Panc1 (cell line): Measurements from ENCODE around the gene NELFB. TPM values are rescaled to one million over a fixed set of nuclear protein-coding genes. Genes with fewer than 3 reads are reported as not detected.

Source experiments
- ATAC-seq: fragments of 200-7000 bp; cut with Tn5 transposase; 2 replicates; pipeline ENCODE4 v1.9.1; 2020; ENCODE audit warnings: mild to moderate bottlenecking, moderate library complexity
- BruUV-seq: library from RNA; stranded (reverse); fragments of 400-500 nt; replicated peaks from 2 replicates; lab custom pipeline; 2021; lab: Mats Ljungman, UMichigan
- CTCF ChIA-PET: fragments of 300-600 bp; sonication (Branson Sonifier 250); formaldehyde crosslinking; loops from one replicate; lab custom pipeline; 2022; ENCODE audit warnings: antibody characterized with exemption; lab: Charles Lee
- POLR2A ChIA-PET: fragments of 300-600 bp; sonication (Branson Sonifier 250); formaldehyde crosslinking; loops from one replicate; lab custom pipeline; 2022; ENCODE audit warnings: antibody characterized with exemption; lab: Charles Lee
- DNase-seq: peaks from one replicate; pipeline ENCODE4 v3.0.0-alpha.2; 2010; ENCODE audit warnings: low read depth, low spot score
- H3K27ac ChIP-seq: 2 replicates; pipeline ENCODE4 v1.5.1; 2011; ENCODE audit warnings: mild to moderate bottlenecking, low read length, inconsistent platforms
- H3K27me3 ChIP-seq: fragments of 200-500 bp; sonication (Bioruptor generic); 2 replicates; pipeline ENCODE4 v1.6.0; 2014; ENCODE audit warnings: low read length, inconsistent platforms; ENCODE audit not compliant: control insufficient read depth, insufficient read depth
- H3K36me3 ChIP-seq: fragments of 200-500 bp; sonication (Bioruptor generic); 2 replicates; pipeline ENCODE4 v1.5.1; 2014; ENCODE audit warnings: inconsistent platforms, mild to moderate bottlenecking, low read length, moderate library complexity; ENCODE audit not compliant: control insufficient read depth, insufficient read depth
- H3K4me1 ChIP-seq: 2 replicates; pipeline ENCODE4 v1.5.1; 2011; ENCODE audit warnings: inconsistent platforms, mild to moderate bottlenecking, low read length, moderate library complexity; ENCODE audit not compliant: control insufficient read depth, insufficient read depth
- H3K4me3 ChIP-seq, 2 experiments: 2 replicates each; pipeline ENCODE4 v1.5.1; 2011 to 2012; ENCODE audit warnings: low read depth in 2 of 2, low read length in 2 of 2, mild to moderate bottlenecking in 2 of 2, inconsistent platforms in 1 of 2, moderate library complexity in 1 of 2
- H3K9me3 ChIP-seq: fragments of 200-500 bp; sonication (Bioruptor generic); 2 replicates; pipeline ENCODE4 v1.5.1; 2014; ENCODE audit warnings: low read depth, mild to moderate bottlenecking, inconsistent platforms, low read length, moderate library complexity; ENCODE audit not compliant: control insufficient read depth, insufficient read depth
- CTCF ChIP-seq: fragments of 450-650 bp; IDR thresholded peaks from 2 replicates; pipeline ENCODE4 v1.5.1; 2017; ENCODE audit warnings: mild to moderate bottlenecking
- POLR2AphosphoS5 ChIP-seq: IDR thresholded peaks from 2 replicates; pipeline ENCODE4 v1.6.1; 2012; ENCODE audit warnings: mild to moderate bottlenecking, low read depth, low read length, moderate library complexity
- REST ChIP-seq, 2 experiments: IDR thresholded peaks; 2 replicates each; pipeline ENCODE4 v1.6.1; 2011 to 2012; ENCODE audit warnings: low read depth in 2 of 2, control low read depth in 1 of 2, low read length in 1 of 2, mild to moderate bottlenecking in 1 of 2, moderate library complexity in 1 of 2; ENCODE audit not compliant: insufficient read depth in 1 of 2
- SIN3A ChIP-seq: IDR thresholded peaks from 2 replicates; pipeline ENCODE4 v1.6.1; 2012; ENCODE audit warnings: low read depth, mild to moderate bottlenecking, low read length, moderate library complexity, borderline replicate concordance; ENCODE audit not compliant: insufficient read depth
- TCF7L2 ChIP-seq: IDR thresholded peaks from 2 replicates; pipeline ENCODE4 v1.6.1; 2011; ENCODE audit warnings: mild to moderate bottlenecking, low read depth, low read length, inconsistent platforms
- in situ Hi-C: cut with HindIII; loops from 2 replicates; pipeline ENCODE4 v1.10.0; 2016; ENCODE audit warnings: low sequenced_read_pairs, low pct_unique_long_range_greater_than_20kb
- intact Hi-C: fragments of 100-400 bp; cut with micrococcal nuclease; formaldehyde crosslinking; loops from one replicate; pipeline ENCODE4 v1.10.0; 2022; ENCODE audit not compliant: unreplicated experiment
- total RNA-seq: library from RNA; stranded (reverse); gene quantifications from one replicate; pipeline ENCODE4 v1.2.1, GENCODE V29; 2021; ENCODE audit not compliant: unreplicated experiment

NELFB gene
- total RNA-seq, 1 experiment from 2014 or later: 62.4 TPM

GRCh38 chr9:137216188-137216965, 38.8 kb upstream of the NELFB start:
- H3K36me3 ChIP-seq: no peaks in the 10 kb centered on the region
- in situ Hi-C loops: no loop called here
- intact Hi-C loops: no loop called here
- BruUV-seq: no TSS peak
- ChIA-PET CTCF (interaction anchor here (0.6 kb wide), 2 partner anchors 89 to 454 kb away, joined by 5 to 7 read pairs; no protein-coding TSS in a partner anchor), POLR2A (no interaction called here)
- no peaks in the 10 kb centered on the region for H3K27me3 ChIP-seq
- peak overlapping the region; percentile 86; the same call in 1 of the 2 replicates for H3K27ac ChIP-seq
- no peak overlapping the region; a peak in 1 of 4 replicates for H3K4me3 ChIP-seq
- ATAC-seq (no peak), DNase-seq (no peak)
- H3K9me3 ChIP-seq: no peaks in the 10 kb centered on the region
- TF ChIP-seq POLR2AphosphoS5: no peak
- TF ChIP-seq SIN3A: no peak
- no peak for TF ChIP-seq REST (IDR thresholded peaks at IDR 0.05; ENCODE audit: insufficient read depth in 1 of 2, low read depth in 2 of 2, low read length in 1 of 2)
- TF ChIP-seq CTCF: no peak
- no peak for TF ChIP-seq TCF7L2
- peaks cover 26% of the 10 kb centered on the region for H3K4me1 ChIP-seq

- BruUV-seq: no TSS peak
- peak; percentile 73 for ATAC-seq
These were observed 37.6 kb upstream of the NELFB start for GRCh38 chr9:137217276-137218211.

More at GRCh38 chr9:137217276-137218211, 37.6 kb upstream of the NELFB start:
- Histone ChIP-seq H3K27me3 (no peaks in the 10 kb centered on the region), H3K36me3 (no peaks in the 10 kb centered on the region), H3K4me3 (peak overlapping the region; percentile 33 to 48), H3K27ac (peak overlapping the region; percentile 86), H3K9me3 (no peaks in the 10 kb centered on the region), H3K4me1 (peaks cover 26% of the 10 kb centered on the region)
- intact Hi-C loops (no loop called here), in situ Hi-C loops (no loop called here)
- ChIA-PET POLR2A (no interaction called here), CTCF (interaction anchor here (0.6 kb wide), 1 partner anchor 455 kb away, joined by 5 read pairs; no protein-coding TSS in a partner anchor)
- no peak for DNase-seq
- TF ChIP-seq TCF7L2 (no peak), POLR2AphosphoS5 (peak; percentile 65), CTCF (0 out of 2 replicates have a peak, but pooled peaks have one; percentile 19)
